ENCODE results near the gene FOS. TPM values are rescaled to one million over a fixed set of nuclear protein-coding genes. Genes with fewer than 3 reads are reported as not detected.
A peak's percentile ranks its signal among the peaks of the same experiment; 100 is the strongest.

FOS gene
- 1,000 to 10,000 TPM in 1 of 4 donors, 100 to 1,000 TPM in 3; 172 to 1,048 (median 650) TPM for total RNA-seq
- polyA plus RNA-seq: 100 to 1,000 TPM; 108 to 374 (median 306) TPM

DNA sequence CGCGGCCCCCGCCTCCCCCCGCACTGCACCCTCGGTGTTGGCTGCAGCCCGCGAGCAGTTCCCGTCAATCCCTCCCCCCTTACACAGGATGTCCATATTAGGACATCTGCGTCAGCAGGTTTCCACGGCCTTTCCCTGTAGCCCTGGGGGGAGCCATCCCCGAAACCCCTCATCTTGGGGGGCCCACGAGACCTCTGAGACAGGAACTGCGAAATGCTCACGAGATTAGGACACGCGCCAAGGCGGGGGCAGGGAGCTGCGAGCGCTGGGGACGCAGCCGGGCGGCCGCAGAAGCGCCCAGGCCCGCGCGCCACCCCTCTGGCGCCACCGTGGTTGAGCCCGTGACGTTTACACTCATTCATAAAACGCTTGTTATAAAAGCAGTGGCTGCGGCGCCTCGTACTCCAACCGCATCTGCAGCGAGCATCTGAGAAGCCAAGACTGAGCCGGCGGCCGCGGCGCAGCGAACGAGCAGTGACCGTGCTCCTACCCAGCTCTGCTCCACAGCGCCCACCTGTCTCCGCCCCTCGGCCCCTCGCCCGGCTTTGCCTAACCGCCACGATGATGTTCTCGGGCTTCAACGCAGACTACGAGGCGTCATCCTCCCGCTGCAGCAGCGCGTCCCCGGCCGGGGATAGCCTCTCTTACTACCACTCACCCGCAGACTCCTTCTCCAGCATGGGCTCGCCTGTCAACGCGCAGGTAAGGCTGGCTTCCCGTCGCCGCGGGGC lies at the start of gene FOS:
Gene FOS (plus strand): TSS at position 407 of the 731 bp plus-strand sequence. CDS start 155 bp downstream, at position 562.
- Histone ChIP-seq H3K9me3 (no peaks in the 10 kb centered on the region), H3K27ac (peak within 1 kb of the TSS; percentile 99 to 100 (median 100)), H3K4me3 (peak within 1 kb of the TSS; percentile 57 to 83 (median 68)), H3K27me3 (no peaks in the 10 kb centered on the region), H3K4me1 (peaks cover 0 to 50% (median 42%) of the 10 kb centered on the region in 4 donors), H3K36me3 (peaks cover 0 to 20% (median 8%) of the 10 kb centered on the region in 4 donors)
- TF ChIP-seq EP300 (IDR thresholded peaks at IDR 0.05): peak in 3 of 4 donors; percentile 53 to 91 (median 82)
- peak; percentile 99 for TF ChIP-seq POLR2A (IDR thresholded peaks at IDR 0.05)
- TF ChIP-seq, protein P1, sequence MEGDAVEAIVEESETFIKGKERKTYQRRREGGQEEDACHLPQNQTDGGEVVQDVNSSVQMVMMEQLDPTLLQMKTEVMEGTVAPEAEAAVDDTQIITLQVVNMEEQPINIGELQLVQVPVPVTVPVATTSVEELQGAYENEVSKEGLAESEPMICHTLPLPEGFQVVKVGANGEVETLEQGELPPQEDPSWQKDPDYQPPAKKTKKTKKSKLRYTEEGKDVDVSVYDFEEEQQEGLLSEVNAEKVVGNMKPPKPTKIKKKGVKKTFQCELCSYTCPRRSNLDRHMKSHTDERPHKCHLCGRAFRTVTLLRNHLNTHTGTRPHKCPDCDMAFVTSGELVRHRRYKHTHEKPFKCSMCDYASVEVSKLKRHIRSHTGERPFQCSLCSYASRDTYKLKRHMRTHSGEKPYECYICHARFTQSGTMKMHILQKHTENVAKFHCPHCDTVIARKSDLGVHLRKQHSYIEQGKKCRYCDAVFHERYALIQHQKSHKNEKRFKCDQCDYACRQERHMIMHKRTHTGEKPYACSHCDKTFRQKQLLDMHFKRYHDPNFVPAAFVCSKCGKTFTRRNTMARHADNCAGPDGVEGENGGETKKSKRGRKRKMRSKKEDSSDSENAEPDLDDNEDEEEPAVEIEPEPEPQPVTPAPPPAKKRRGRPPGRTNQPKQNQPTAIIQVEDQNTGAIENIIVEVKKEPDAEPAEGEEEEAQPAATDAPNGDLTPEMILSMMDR (IDR thresholded peaks at IDR 0.05): no peak
- peak; percentile 100 for TF ChIP-seq POLR2AphosphoS5 (IDR thresholded peaks at IDR 0.05)
- intact Hi-C loops (cut with DNase I): loop anchor here (5.0 to 10.0 kb wide), 3 partner anchors 41 to 1756 kb away; partner anchors contain the start of gene TMED10
- peak; percentile 98 for DNase-seq
- WGBS, 2 donors: 0 to 1% methylated on average over 69 of the region's 69 CpGs

GRCh38 chr14:75229661-75230139 lies 48.9 kb upstream of the FOS start:
- TF ChIP-seq POLR2AphosphoS5 (IDR thresholded peaks at IDR 0.05) (no peak), POLR2A (IDR thresholded peaks at IDR 0.05) (no peak)
- Histone ChIP-seq H3K4me3 (no peak overlapping the region), H3K9me3 (no peaks in the 10 kb centered on the region), H3K27ac (no peak overlapping the region), H3K27me3 (no peaks in the 10 kb centered on the region), H3K4me1 (no peaks in the 10 kb centered on the region), H3K36me3 (no peaks in the 10 kb centered on the region)
- no peak for DNase-seq
- WGBS, 2 donors: 25 to 65% methylated on average over 4 of the region's 4 CpGs
- intact Hi-C loops (cut with DNase I): no loop called here

DNA sequence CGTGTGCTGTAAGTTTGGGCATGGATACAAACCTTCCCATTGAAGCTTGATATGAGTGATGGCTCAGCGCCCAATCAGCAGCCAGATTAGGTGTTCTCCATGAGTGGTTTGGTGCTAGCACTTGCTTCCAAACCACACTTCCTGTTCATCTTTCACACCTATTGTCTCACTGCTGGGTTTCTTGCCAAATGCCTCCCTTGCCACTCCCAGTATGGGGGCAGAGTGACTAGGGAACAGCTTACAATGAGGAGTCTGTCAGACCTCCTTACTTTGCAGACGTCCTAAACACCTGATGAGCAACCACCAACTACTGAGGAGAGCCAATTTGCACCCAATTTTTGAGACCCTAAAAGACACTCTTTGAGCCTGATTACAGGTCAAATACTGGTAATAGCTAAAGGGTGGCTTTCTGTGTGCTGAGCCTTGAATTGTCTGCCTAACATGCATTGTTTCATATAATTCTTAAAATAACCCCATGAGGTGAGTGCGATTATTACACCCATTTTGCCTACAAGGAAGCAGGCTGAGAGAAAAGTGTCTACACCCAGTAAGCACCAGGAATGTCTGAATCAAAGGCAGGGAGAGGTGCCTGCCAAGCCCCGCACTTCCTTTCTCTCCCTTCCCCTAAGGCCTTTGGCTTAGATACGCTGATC lies 48.4 kb upstream of the FOS start:
- no peak for TF ChIP-seq EP300 (IDR thresholded peaks at IDR 0.05)
- TF ChIP-seq, protein P1 (IDR thresholded peaks at IDR 0.05): peak in 1 of 4 experiments; percentile 31
- Histone ChIP-seq H3K4me1 (no peaks in the 10 kb centered on the region), H3K4me3 (no peak overlapping the region), H3K27me3 (no peaks in the 10 kb centered on the region), H3K36me3 (no peaks in the 10 kb centered on the region), H3K9me3 (no peaks in the 10 kb centered on the region), H3K27ac (no peak overlapping the region)
- intact Hi-C loops (cut with DNase I): no loop called here
- 24 to 57% methylated on average over 6 of the region's 6 CpGs for WGBS, 2 donors
- DNase-seq: no peak

GRCh38 chr14:75231320-75231719 lies 47.3 kb upstream of the FOS start:
- WGBS, 2 donors: 74 to 93% methylated on average over 2 of the region's 2 CpGs
- intact Hi-C loops (cut with DNase I): no loop called here
- Histone ChIP-seq H3K27me3 (no peaks in the 10 kb centered on the region), H3K36me3 (no peaks in the 10 kb centered on the region), H3K9me3 (no peaks in the 10 kb centered on the region), H3K27ac (no peak overlapping the region), H3K4me1 (no peaks in the 10 kb centered on the region), H3K4me3 (no peak overlapping the region)
- no peak for TF ChIP-seq POLR2AphosphoS5 (IDR thresholded peaks at IDR 0.05)
- TF ChIP-seq, protein P1 (IDR thresholded peaks at IDR 0.05): no peak
- no peak for TF ChIP-seq POLR2A (IDR thresholded peaks at IDR 0.05)
- no peak for TF ChIP-seq EP300 (IDR thresholded peaks at IDR 0.05)
- DNase-seq: no peak

GRCh38 chr14:75232191-75232590 lies 46.4 kb upstream of the FOS start:
- no peaks in the 10 kb centered on the region for H3K9me3 ChIP-seq
- TF ChIP-seq, protein P1 (IDR thresholded peaks at IDR 0.05): no peak
- TF ChIP-seq POLR2A (IDR thresholded peaks at IDR 0.05) (no peak), POLR2AphosphoS5 (IDR thresholded peaks at IDR 0.05) (no peak), EP300 (IDR thresholded peaks at IDR 0.05) (no peak)
- no peak overlapping the region for H3K4me3 ChIP-seq
- peaks cover 0 to 7% (median 5%) of the 10 kb centered on the region in 4 donors for H3K4me1 ChIP-seq
- H3K36me3 ChIP-seq: no peaks in the 10 kb centered on the region
- intact Hi-C loops (cut with DNase I): no loop called here
- DNase-seq: no peak
- no peak overlapping the region for H3K27ac ChIP-seq
- WGBS, 2 donors: 92 to 95% methylated on average over 1 of the region's 1 CpG
- H3K27me3 ChIP-seq: no peaks in the 10 kb centered on the region

All from sigmoid colon (tissue), 7 donors.